Stomach (tissue), 4 donors: ENCODE data around the gene FAM107B.

Source experiments
- POLR2A ChIP-seq, 4 donors: fragments of 450-650 bp; IDR thresholded peaks; one replicate each; pipeline ENCODE4 v1.6.1; 2016; ENCODE audit warnings: antibody characterized with exemption in 4 of 4, control low read depth in 2 of 4, mild to moderate bottlenecking in 1 of 4, moderate library complexity in 1 of 4
- POLR2AphosphoS5 ChIP-seq, 3 donors: sonication (generic); formaldehyde crosslinking; IDR thresholded peaks; one replicate each; pipeline ENCODE4 v1.6.1; 2016; ENCODE audit warnings: antibody characterized with exemption in 3 of 3
- TF ChIP-seq, protein P1 (sequence below), 7 experiments: fragments of 450-650 bp in 4 of 7; fragments of 200-600 bp in 3 of 7; sonication (generic) in 3 of 7; IDR thresholded peaks; one replicate each; pipeline ENCODE4 v1.5.1; 2016 to 2019; ENCODE audit warnings: antibody characterized with exemption in 7 of 7, control low read depth in 2 of 7, mild to moderate bottlenecking in 1 of 7

DNA sequence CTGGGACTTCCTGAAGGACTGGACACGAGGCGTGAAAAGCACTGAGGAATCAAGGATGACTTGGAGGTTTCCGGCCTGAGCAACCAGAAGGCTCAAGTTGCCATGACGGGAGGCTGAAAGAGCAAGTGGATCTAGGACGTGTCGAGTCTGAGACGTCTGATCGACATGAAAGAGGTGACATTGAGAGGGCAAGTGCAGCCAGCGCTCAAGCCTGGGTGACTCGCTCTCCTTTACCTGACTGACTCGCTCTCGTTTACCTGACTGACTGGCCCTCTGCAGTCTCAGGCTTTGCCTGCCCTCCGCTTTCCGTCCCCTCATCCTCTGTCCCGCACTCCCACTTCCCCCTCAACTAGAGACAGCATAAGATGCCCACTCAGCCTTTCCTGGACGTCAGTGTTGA is 241.4 kb downstream of the FAM107B start:
- TF ChIP-seq POLR2A (IDR thresholded peaks at IDR 0.05) (no peak), POLR2AphosphoS5 (IDR thresholded peaks at IDR 0.05) (no peak)
- TF ChIP-seq, protein P1, sequence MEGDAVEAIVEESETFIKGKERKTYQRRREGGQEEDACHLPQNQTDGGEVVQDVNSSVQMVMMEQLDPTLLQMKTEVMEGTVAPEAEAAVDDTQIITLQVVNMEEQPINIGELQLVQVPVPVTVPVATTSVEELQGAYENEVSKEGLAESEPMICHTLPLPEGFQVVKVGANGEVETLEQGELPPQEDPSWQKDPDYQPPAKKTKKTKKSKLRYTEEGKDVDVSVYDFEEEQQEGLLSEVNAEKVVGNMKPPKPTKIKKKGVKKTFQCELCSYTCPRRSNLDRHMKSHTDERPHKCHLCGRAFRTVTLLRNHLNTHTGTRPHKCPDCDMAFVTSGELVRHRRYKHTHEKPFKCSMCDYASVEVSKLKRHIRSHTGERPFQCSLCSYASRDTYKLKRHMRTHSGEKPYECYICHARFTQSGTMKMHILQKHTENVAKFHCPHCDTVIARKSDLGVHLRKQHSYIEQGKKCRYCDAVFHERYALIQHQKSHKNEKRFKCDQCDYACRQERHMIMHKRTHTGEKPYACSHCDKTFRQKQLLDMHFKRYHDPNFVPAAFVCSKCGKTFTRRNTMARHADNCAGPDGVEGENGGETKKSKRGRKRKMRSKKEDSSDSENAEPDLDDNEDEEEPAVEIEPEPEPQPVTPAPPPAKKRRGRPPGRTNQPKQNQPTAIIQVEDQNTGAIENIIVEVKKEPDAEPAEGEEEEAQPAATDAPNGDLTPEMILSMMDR (IDR thresholded peaks at IDR 0.05), result no peak
